Fibroblast of the aortic adventitia (primary cell): ENCODE data around the gene CCL7. TPM values are rescaled to one million over a fixed set of nuclear protein-coding genes. Genes with fewer than 3 reads are reported as not detected.

Source experiments
- DNase-seq: peaks from one replicate; pipeline ENCODE4 v3.0.0-alpha.2; 2010; ENCODE audit warnings: low read depth
- H3K4me3 ChIP-seq: 2 replicates; pipeline ENCODE4 v1.5.1; 2011; ENCODE audit warnings: low read depth, mild to moderate bottlenecking, control low read depth, low read length, moderate library complexity
- total RNA-seq: library from RNA; depleted of rRNA; stranded (reverse); fragments of >200 nt; gene quantifications from 2 replicates; pipeline ENCODE4 v1.2.3, GENCODE V29; 2012; ENCODE audit warnings: low replicate concordance
- TF ChIP-seq, protein P1 (sequence below): IDR thresholded peaks from 2 replicates; pipeline ENCODE4 v1.5.1; 2011; ENCODE audit warnings: mild to moderate bottlenecking, low read length, control low read depth, inconsistent platforms; ENCODE audit not compliant: insufficient read depth

The CCL7 gene
- total RNA-seq, 1 donor, result not detected

DNA sequence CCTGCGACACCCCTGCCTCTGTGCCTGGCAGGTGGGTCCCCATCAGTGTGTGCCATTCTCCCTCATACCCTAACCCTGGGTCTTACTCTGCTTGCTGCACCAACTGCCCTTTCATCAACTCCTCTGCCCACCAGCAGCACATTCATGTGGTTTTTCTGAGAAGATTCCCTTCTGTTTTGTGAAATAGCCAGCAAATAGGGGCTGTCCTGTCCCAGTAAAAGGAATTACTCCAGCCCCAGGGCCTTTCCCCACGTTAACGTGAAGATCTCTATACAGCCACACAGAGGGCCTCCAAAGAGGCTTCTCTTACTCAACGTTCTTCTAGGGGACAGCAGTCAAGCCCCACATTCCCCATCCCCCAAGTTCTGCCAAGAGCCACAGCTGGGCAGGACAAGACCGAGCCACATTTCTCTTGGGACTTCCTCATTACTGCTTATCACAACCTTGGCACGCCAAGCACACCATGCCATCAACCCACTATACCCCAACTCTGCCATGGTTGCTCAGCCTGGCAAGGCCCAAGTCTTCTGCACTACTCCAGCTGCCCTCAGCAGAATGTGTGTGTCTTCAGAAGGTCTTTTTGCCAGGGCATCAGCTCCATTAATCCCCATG lies 33.6 kb upstream of the CCL7 start:
- H3K4me3 ChIP-seq, result no peak overlapping the region
- TF ChIP-seq, protein P1, sequence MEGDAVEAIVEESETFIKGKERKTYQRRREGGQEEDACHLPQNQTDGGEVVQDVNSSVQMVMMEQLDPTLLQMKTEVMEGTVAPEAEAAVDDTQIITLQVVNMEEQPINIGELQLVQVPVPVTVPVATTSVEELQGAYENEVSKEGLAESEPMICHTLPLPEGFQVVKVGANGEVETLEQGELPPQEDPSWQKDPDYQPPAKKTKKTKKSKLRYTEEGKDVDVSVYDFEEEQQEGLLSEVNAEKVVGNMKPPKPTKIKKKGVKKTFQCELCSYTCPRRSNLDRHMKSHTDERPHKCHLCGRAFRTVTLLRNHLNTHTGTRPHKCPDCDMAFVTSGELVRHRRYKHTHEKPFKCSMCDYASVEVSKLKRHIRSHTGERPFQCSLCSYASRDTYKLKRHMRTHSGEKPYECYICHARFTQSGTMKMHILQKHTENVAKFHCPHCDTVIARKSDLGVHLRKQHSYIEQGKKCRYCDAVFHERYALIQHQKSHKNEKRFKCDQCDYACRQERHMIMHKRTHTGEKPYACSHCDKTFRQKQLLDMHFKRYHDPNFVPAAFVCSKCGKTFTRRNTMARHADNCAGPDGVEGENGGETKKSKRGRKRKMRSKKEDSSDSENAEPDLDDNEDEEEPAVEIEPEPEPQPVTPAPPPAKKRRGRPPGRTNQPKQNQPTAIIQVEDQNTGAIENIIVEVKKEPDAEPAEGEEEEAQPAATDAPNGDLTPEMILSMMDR, result no peak
- no peak for DNase-seq

- TF ChIP-seq, protein P1, result no peak
- no peak for DNase-seq
- H3K4me3 ChIP-seq, result no peak overlapping the region
Observed at GRCh38 chr17:34237458-34237857, 32.6 kb upstream of the CCL7 start.

- no peak overlapping the region for H3K4me3 ChIP-seq
- peak; percentile 39 for DNase-seq
- TF ChIP-seq, protein P1, result no peak
Observed at GRCh38 chr17:34241062-34241461, 29.0 kb upstream of the CCL7 start.

GRCh38 chr17:34242587-34243363 lies 27.2 kb upstream of the CCL7 start:
- no peak overlapping the region for H3K4me3 ChIP-seq
- no peak for DNase-seq
- TF ChIP-seq, protein P1, result no peak

DNA sequence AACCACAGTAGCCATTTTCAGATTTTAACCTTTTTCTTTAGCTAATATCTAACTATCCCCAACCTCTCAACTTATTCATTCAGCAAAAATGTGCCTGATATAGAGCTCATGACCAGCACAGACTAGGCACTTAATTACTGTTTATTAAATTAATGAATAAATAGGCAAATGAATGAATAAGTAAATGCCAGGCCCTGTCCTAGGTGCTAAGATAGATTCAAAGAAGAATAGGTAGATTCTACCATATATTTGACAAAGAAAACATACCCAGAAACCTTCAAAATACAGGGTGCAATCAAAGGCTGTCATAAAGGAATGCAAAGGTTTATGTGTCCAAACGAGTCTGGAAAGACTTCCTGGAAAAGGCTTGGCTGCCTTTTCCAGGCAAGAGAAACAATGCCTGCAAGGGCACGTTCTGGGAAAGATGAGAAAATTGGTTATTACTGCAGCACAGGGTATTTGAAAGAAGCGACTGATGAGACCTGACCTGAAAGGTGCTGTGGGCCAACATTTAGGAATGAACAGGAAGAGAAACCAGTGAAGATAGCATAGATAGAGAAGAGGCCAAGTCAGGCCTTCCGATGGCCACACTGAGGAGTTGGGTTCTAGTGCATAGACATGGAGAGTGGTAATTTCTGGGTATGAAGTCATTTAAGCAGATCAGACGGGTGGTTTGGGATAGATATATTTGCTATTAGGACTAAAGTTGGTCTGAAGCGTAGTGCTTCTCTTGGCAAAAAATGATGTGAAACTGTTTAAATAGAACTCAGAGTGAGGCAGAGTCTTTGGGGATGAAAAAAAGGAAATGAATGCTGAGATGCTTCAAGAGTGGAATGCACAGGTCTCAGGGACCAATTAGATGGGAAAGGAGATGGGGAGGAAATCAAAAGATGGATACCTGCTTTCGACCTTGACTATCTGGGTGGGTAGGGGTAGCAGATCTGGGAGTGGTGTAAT lies 26.4 kb upstream of the CCL7 start:
- no peak overlapping the region for H3K4me3 ChIP-seq
- no peak for DNase-seq
- TF ChIP-seq, protein P1, result no peak

DNA sequence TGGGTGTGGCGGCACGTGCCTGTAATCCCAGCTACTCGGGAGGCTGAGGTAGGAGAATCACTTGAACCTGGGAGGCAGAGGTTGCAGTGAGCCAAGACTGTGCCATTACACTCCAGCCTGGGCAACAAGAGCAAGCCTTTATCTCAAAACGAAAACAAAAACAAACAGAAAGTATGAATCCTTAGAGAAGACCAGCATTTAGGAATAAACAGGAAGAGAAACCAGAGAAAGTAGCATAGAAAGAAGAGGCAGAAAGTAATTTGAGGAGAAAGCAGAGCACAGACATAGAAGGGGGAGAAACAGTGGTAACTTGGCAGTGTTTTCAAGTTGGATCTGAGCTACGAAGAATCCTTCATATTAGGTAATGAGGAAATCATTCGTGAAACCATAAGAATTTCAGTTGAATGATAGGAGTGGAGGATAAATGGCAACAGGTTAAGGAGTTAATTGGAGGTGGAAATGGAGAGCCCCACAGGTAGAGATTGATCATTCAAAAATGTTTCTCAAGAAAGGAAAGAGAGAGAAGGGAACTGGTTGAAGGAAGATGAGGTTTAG lies 24.6 kb upstream of the CCL7 start:
- DNase-seq, result no peak
- TF ChIP-seq, protein P1, result no peak
- no peak overlapping the region for H3K4me3 ChIP-seq
